ENCODE data around the gene PLCB1. TPM values are rescaled to one million over a fixed set of nuclear protein-coding genes. Genes with fewer than 3 reads are reported as not detected.

PLCB1 gene
- total RNA-seq, 1 experiment from 2014 or later = not detected

DNA sequence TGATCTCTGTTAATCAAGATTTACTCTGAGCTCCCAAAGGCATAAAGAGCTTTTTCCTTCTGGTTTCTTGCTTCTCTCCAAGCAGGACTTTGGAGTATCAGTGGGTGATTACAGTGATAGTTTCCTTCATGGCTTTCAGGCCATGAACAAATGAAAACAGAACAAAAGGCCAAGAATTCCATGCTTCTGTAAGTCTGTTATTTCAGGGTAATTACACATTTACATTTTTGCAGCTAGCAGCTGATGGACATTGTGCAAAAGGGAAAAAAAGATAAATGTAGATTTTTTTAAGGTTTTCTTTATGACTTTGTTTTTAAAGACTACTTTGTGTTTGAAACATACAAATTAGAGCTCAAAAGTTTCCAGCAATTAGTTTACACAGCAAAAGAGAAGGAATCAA lies 441.6 kb downstream of the PLCB1 start:
- no peaks in the 10 kb centered on the region for H3K4me1 ChIP-seq (replicated peaks; ENCODE audit: insufficient read depth)
- H3K36me3 ChIP-seq (ENCODE audit: low read depth) = no peaks in the 10 kb centered on the region
- no peak overlapping the region for H2AFZ ChIP-seq
- H3K9me2 ChIP-seq (ENCODE audit: insufficient read depth) = no peaks in the 10 kb centered on the region
- TF ChIP-seq, protein P1, sequence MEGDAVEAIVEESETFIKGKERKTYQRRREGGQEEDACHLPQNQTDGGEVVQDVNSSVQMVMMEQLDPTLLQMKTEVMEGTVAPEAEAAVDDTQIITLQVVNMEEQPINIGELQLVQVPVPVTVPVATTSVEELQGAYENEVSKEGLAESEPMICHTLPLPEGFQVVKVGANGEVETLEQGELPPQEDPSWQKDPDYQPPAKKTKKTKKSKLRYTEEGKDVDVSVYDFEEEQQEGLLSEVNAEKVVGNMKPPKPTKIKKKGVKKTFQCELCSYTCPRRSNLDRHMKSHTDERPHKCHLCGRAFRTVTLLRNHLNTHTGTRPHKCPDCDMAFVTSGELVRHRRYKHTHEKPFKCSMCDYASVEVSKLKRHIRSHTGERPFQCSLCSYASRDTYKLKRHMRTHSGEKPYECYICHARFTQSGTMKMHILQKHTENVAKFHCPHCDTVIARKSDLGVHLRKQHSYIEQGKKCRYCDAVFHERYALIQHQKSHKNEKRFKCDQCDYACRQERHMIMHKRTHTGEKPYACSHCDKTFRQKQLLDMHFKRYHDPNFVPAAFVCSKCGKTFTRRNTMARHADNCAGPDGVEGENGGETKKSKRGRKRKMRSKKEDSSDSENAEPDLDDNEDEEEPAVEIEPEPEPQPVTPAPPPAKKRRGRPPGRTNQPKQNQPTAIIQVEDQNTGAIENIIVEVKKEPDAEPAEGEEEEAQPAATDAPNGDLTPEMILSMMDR (conservative IDR thresholded peaks at IDR 0.05) = no peak
- TF ChIP-seq EZH2 (IDR thresholded peaks at IDR 0.05; ENCODE audit: low read depth) = no peak
- H3K9me3 ChIP-seq (ENCODE audit: insufficient read depth, low read depth) = no peaks in the 10 kb centered on the region
- intact Hi-C loops (cut with micrococcal nuclease; ENCODE audit: unreplicated experiment) = no loop called here
- BruUV-seq (replicated peaks) = no TSS peak
- DNase-seq = no peak
- ChIA-PET CTCF (no interaction called here), POLR2A (ENCODE audit: unreplicated experiment) (no interaction called here)
- no peak overlapping the region for H3K27ac ChIP-seq
- H3F3A ChIP-seq (ENCODE audit: insufficient read depth, low read depth) = no peaks in the 10 kb centered on the region
- no peaks in the 10 kb centered on the region for H3K79me2 ChIP-seq (ENCODE audit: low read depth)
- H4K20me1 ChIP-seq (ENCODE audit: insufficient read depth) = no peaks in the 10 kb centered on the region
- no peak overlapping the region for H3K4me2 ChIP-seq
- H3K4me3 ChIP-seq = no peak overlapping the region
- no peaks in the 10 kb centered on the region for H3K27me3 ChIP-seq (ENCODE audit: insufficient read depth, low read depth)

DNA sequence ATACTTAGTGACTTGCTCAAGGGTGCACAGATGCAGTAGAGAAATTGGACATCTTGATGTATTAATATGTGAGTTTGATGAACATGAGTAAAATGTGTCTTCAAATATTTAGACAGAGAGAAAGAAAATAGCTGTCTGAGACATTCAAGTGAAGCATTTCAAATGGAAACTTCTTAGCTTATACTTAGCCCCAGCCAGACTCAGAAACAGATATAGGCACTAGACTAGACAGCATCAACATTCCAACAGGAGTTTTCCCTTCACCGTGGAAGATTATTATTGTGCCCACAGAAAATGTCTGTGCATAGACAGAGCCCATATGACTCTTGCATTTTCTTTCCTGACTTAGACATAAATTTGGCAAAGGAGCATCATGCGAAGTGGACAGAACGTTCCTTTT lies 443.0 kb downstream of the PLCB1 start:
- H3F3A ChIP-seq (ENCODE audit: insufficient read depth, low read depth) = no peaks in the 10 kb centered on the region
- no peaks in the 10 kb centered on the region for H3K4me1 ChIP-seq (replicated peaks; ENCODE audit: insufficient read depth)
- H3K79me2 ChIP-seq (ENCODE audit: low read depth) = no peaks in the 10 kb centered on the region
- no peaks in the 10 kb centered on the region for H4K20me1 ChIP-seq (ENCODE audit: insufficient read depth)
- no peaks in the 10 kb centered on the region for H3K36me3 ChIP-seq (ENCODE audit: low read depth)
- H3K9me3 ChIP-seq (ENCODE audit: insufficient read depth, low read depth) = no peaks in the 10 kb centered on the region
- intact Hi-C loops (cut with micrococcal nuclease; ENCODE audit: unreplicated experiment) = no loop called here
- no peak overlapping the region for H3K4me2 ChIP-seq
- H3K27ac ChIP-seq = no peak overlapping the region
- TF ChIP-seq, protein P1 (conservative IDR thresholded peaks at IDR 0.05) = no peak
- no peak for TF ChIP-seq EZH2 (IDR thresholded peaks at IDR 0.05; ENCODE audit: low read depth)
- no TSS peak for BruUV-seq (replicated peaks)
- H3K4me3 ChIP-seq = no peak overlapping the region
- no peaks in the 10 kb centered on the region for H3K9me2 ChIP-seq (ENCODE audit: insufficient read depth)
- H2AFZ ChIP-seq = no peak overlapping the region
- no peak for DNase-seq
- H3K27me3 ChIP-seq (ENCODE audit: insufficient read depth, low read depth) = no peaks in the 10 kb centered on the region
- POLR2A ChIA-PET (ENCODE audit: unreplicated experiment) = no interaction called here
- CTCF ChIA-PET = no interaction called here

DNA sequence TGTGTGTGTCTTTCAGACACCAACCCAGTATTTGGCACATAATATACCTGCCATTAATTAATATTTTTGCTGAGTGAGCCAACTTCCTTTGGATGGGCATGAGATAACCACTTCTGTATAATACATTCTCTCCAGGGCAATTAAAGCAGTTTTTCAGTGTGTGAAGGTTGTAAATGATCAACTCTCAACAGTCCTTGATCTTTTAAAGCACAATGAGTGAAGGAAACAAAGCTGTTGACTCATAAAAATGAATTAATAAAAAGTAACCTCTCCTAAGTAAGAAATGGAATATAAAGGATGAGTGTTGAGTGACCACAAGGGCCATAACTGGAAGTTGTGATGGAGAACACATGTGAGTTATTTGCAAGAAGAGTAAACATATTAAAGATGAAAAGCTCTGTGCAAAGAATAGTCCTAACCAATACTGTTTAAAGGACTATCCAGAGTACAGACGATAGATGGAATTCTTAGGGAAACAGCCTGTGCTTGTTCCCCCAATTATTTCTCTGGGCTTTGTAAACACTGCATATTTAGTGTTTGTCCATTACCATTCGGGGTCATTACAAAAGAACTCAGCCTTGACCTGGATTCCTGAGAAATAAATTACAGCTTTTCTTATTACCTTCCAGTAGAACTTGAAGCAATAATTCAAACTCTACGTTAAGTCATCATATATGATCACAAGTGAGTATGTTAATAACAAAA lies 446.2 kb downstream of the PLCB1 start:
- H3K9me3 ChIP-seq (ENCODE audit: insufficient read depth, low read depth) = no peaks in the 10 kb centered on the region
- CTCF ChIA-PET = interaction anchor here (0.6 kb wide), 1 partner anchor 642 kb away, joined by 7 read pairs; no protein-coding TSS in a partner anchor
- no peak overlapping the region for H3K4me3 ChIP-seq
- H3K4me1 ChIP-seq (replicated peaks; ENCODE audit: insufficient read depth) = no peaks in the 10 kb centered on the region
- intact Hi-C loops (cut with micrococcal nuclease; ENCODE audit: unreplicated experiment) = no loop called here
- no peaks in the 10 kb centered on the region for H3K36me3 ChIP-seq (ENCODE audit: low read depth)
- H4K20me1 ChIP-seq (ENCODE audit: insufficient read depth) = no peaks in the 10 kb centered on the region
- BruUV-seq (replicated peaks) = no TSS peak
- no peak overlapping the region for H2AFZ ChIP-seq
- H3F3A ChIP-seq (ENCODE audit: insufficient read depth, low read depth) = no peaks in the 10 kb centered on the region
- DNase-seq = no peak
- no peak overlapping the region for H3K27ac ChIP-seq
- no peaks in the 10 kb centered on the region for H3K27me3 ChIP-seq (ENCODE audit: insufficient read depth, low read depth)
- TF ChIP-seq, protein P1 (conservative IDR thresholded peaks at IDR 0.05) = no peak
- no peak for TF ChIP-seq EZH2 (IDR thresholded peaks at IDR 0.05; ENCODE audit: low read depth)
- POLR2A ChIA-PET (ENCODE audit: unreplicated experiment) = no interaction called here
- H3K79me2 ChIP-seq (ENCODE audit: low read depth) = no peaks in the 10 kb centered on the region
- no peaks in the 10 kb centered on the region for H3K9me2 ChIP-seq (ENCODE audit: insufficient read depth)
- no peak overlapping the region for H3K4me2 ChIP-seq

Data from PC-9 (cell line).